SIG-M5 (cell line): ENCODE data around the gene CHTOP.

Source experiments
- DNase-seq: peaks from one replicate; lab custom pipeline; 2025; lab: John Stamatoyannopoulos, UW

CHTOP gene

DNA sequence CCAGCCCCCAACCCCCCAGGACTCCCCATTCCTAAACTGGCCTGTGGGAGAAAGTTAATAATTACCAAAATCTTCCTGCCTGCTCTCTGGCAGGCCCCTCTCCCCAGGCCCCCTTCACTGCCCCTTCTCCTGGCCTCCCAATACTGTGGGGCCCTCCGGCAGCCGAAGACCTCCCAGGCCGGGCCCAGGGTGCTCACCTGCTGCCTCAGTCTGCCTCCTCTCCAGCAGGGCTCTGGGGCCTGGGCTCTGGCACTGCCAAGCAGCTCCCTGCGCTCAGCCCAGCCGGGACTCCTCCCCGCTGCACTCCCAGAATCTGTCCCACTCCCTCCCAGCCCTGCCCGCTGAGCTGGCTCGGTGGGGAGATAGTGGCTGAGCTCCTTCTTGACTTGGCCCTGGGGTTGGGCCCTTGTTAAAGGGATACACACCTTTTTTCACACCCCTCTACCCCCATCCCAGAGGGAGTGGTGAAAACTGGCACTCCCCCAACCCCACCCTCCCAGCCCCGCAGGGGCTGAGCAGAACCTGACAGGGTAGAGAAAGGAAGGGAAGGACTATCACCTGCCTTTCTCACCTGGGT is 21.0 kb upstream of the CHTOP start, which contains the start of gene S100A16:
TSS of gene S100A16 (minus strand) at position 383 of the 577 bp plus-strand sequence. CDS start 4,986 bp downstream, outside the sequence.
- DNase-seq: no peak

DNA sequence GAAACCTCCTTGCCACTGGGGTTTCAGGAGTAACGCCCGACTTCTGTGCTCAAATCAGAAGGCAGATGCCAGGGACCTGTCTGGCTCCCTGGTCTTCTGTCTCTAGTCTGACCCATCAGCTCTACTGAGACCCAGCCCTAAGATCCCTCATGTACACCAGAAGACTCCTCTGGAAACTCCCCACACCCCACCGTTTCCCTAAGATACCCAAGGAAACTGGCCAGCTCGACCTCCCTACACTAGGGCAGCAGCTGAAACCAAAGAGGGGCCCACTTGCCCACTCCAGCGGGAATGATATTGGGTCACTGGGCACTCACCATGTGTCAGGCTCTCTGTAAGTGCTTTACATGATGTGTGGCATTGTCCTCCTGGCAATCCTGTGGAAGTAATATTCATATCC is 20.5 kb upstream of the CHTOP start:
- DNase-seq: no peak

DNA sequence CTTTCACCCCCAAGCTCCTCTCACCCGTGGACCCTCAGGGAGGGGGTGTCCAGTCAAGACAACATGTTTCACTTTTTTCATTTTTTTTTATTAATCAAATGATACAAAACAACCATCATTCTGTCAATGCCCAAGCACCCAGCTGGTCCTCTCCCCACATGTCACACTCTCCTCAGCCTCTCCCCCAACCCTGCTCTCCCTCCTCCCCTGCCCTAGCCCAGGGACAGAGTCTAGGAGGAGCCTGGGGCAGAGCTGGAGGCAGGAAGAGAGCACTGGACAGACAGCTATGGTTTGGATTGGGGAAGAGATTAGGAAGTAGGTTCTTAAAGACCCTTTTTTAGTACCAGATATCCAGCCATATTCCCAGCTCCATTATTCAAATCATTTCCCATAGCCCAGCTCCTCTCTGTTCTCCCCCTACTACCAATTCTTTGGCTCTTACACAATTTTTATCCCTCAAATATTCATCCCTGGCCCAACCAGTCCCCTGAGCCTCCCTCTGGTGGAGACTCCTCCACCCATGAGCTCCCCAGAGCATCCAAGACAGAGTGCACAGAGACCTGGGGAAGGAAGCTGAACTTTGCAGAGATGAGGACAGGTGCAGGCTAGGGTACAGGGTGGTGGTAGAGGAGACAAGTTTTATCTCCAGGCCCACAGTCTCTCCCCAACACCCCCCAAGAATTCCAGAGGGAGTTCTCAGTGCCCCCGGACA is 19.5 kb upstream of the CHTOP start:
- DNase-seq: no peak

DNA sequence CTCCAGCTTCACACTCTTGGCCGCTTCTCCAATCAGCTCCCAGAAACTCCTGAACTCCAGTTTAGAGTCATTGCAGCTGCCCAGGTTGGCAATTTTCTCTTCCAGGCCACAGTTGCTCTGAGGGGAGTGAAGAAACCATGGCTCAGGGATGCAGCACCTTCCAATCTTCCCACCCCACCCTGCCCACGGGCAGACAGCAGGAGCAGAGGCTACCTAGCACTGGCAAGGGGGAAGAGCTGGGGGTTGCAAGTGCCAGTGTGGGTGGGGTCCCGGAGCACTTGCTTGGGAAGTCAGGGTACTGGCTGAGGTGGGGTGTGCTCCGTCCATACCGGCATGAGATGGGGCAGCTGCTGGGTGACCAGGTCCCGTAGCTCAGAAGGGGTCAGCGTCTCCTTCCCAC is 19.0 kb upstream of the CHTOP start:
- no peak for DNase-seq

DNA sequence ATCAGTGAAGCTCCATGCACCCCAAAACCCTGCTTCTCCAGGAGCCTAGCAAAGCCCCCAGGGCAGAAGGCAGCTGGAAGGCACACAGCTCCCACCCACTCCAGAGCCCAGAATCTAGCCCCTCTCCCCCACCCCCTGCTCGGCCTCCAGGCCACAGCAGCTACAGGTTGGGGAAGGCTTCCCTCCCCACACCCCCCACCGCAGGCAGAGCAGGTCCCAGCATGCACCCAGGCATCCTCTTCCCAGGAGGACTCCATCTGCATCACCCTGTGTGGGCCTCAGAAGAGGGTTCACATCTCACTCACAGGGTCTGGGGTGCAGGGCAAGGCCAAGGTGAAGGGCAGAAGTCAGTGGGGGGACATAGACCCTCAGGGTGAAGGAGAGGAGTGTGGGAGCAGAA is 18.5 kb upstream of the CHTOP start:
- no peak for DNase-seq

DNA sequence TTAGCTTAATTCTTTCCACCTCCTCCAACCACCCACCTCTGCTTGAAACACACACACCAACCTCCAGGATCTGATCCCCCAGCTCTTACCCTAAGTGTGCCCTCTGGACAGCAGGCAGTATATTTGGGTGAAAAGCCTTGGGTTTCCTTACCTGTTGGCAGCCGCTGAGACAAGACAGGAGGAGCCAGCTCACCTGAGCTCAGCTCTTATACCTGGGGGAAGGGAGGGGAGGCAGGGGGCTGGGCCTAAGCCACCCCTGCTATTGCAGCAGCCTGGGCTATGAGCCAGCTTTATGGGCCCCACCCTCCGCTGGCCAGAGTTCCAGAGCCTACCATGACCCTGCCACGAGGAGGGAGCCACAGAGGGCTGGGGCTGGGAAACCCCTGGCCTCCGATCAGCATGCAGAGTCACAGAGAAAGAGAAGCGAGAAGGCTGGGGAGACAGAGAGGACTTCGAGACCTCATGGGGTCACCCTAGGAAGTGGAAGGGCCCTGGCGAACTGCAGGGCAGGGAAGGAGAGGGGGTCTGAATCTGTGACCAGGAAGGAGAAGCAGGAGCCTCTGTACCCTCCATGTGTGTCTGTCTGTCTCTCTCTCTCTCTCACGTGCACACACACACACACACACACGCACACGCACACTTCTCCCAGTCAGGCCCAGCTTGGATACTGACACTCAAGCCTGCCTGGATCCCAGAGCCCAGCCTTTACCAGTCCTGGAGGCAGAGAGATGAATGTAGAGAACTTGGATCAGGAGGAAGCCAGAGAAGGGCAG is 17.5 kb upstream of the CHTOP start, which contains the start of gene S100A14:
TSS of gene S100A14 (minus strand) at position 182 of the 773 bp plus-strand sequence. CDS start 467 bp downstream, outside the sequence.
- DNase-seq: no peak

DNA sequence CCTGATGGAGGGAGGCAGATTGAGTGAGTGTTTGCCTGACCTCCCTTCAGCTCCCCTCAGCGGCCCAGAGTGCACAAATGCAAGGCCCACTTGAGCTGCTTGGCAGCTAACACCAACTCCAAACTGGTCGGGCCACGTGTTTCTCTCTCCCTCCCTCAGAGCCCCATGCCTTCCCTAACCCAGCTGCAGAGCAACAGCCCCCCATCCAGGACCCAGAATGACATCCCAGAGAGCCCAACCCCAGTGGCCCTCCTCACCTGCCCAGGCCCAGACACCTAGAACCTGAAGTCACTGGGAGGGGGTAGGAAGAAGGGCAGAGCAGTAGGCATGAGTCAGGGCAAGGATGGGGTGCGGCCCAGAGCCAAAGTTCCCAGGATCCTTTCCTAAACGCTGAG is 17.0 kb upstream of the CHTOP start:
- no peak for DNase-seq

DNA sequence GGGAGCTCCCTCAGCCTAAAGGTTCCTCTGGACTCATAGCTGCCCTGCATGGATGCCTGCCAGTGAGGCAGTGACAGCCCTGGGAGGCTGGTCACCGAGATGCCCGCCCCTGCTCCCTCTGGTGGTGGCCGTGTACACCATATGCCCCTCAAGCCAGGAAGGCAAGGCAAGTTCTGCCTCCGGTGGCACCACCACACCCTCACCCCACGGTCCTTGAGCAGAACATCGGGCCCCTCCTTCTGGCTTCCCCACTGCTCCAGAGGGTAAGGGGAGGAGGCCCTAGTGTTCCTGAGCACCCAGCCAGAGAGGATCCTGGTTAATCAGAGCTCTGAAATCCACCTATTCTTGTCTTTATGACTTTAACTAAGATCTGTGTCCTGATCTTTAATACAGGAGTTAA is 16.2 kb upstream of the CHTOP start:
- DNase-seq: no peak

DNA sequence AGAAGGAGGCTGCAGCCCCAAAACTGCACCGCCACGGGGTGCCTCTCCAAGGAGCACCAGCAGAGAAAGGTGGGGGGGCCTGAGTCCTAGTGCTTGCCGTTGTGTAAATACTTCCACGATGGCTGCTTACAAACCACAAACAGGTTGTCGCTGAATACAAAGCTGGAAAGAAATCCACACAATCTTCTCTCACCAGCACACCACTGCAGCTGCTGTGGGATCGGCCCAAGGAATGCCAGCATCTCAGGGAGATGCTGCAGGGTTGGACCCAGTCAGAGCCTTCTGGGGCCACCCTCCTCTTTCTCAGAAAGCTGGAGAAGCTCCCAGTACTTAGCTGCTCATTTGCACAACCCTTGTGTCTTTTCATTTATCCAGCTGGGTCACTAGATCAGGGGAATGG is 14.7 kb upstream of the CHTOP start:
- DNase-seq: no peak

DNA sequence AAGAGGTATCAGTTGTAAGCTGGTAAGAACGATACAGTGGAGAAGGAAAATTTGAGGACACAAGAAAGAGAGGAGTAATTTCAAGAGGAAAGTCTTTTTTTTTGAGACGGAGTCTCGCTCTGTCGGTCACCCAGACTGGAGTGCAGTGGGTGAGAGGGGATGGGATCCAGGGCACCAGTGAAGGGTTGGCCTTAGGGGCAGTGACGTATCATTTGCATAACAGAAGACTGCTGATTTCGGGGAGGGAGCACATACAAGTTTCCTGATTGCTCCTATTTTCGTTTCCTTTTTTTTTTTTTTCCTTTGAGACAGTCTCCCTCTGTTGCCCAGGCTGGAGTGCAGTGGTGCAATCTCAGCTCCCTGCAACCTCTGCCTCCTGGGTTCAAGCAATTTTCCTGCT is 10.8 kb upstream of the CHTOP start:
- no peak for DNase-seq

DNA sequence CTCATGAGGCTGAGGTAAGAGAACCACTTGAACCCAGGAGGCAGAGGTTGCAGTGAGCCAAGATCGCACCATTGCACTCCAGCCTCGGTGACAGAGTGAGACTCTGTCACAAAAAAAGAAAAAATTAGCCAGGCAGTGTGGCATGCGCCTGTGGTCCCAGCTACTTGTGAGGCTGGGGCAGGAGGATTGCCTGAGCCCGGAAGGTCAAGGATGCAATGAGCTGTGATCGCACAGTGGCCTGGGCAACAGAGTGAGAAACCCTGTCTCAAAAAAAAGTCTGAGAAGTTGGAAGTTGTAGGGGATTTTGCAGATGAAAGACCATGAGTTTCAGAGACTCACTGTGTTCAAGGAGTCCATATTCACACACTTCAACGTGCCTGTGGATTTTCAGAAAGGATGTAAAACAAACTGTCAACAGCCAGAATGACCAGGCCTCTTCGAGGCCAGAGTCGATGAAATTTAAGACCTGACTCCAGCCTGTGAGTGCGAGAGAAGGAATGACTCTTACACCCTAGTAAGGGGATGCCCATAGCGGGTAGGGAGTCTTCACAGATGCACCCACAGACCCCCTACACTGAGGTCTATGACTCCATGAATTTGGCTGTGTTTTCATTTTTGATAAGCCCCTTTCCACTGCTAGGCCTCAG is 8.8 kb upstream of the CHTOP start:
- no peak for DNase-seq

DNA sequence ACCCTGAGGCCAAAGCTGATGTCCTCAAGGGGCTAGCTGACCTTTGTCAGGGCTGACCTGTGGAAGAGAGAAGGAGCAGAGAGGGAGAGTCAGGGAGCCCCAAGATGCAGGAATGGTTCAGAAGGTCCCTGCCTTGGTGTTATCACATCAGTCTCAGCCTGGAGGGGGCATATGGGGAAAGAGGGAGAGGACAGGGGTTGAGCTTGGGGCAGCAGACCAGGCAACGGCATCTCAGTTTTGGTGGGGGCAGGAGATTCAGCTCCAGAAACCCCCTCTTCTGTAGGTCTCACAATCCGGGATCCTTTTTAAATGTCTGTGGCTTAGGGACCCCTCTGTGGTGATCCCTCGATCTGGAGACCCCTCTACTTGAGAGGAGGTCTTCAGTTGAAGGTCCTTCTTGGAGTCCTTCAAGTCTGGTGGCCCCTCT is 7.4 kb upstream of the CHTOP start:
- DNase-seq: no peak

DNA sequence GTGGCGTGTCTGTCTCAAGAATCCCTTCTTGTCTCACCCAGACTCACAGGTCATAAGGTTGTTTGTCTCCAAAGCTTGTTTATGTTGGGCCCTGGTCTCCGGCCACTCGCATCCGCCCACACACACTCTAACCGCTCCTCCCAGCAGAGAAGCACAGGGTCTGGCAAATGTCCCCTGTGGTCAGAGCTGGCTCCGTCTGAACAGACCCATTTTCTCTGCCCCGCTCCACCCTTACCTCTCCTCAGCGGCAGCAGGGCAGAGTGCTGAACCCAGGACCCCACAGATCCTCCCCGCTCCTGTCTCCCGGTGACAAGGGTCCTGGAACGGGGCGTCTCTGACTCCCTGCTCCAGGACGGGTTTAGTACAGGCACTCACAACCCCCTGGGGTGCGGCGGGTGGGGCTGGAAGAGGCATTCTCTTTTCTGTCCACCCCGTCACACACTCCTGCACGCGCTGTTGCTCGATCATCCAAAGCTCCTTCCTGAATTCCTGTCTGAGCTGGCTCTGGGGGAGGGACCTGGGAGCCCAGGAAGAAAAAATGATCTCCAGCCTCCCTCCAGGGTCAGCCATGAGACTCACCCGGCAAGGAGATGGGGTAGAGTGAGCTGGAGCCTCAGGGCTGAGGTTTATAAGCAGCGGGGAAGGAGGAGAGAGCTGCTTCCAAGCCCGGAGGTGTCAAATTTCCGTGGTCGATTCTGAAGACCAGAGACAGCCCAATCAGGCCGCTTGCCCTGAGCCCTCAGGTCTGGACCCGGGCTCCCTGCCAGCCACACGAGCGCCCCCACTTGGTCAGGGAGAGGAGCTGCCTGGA is 6.8 kb upstream of the CHTOP start, which contains the start of gene S100A13:
TSS of gene S100A13 (minus strand) at position 602 of the 811 bp plus-strand sequence. CDS start 1,033 bp downstream, outside the sequence.
- no peak for DNase-seq

DNA sequence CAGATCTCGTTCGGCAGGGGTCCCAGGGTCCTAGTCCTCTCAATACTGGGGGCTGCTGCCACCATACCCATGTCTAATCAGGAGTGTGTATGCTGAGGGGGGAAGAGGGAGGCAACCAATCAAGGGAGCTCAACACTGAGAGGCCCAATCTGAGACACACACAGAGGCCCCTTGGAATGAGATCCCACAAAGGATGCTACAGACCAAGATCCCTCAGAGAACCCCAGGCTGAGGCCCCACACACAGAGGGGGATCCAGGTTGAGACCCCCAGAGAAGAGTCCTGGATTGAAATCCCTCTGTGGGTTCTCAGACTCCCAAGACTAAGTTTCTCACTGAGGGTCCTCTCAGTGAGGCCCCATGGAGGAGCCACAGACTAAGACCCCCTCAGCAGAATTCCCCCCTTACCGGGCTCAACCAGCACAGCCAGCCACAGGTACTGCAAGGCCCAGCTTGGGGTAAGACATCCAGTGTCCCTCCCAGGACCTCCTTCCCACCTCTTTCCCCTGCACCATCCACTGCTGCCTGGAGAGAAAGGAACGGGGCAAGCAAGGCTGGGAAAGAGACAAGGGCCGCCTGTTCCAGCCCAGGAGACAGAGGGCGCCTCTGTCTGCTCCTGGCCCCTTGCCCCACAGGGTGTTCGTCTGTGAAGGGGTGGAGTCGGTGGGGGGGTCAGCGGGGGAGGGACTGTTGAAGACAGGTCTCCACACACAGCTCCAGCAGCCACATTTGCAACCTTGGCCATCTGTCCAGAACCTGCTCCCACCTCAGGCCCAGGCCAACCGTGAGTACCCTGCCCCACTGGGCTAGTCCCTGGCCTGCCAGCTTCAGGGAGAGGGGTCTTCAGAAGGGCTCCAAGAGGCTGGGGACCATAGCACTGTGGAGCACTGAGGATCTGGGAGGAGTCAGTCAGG is 5.9 kb upstream of the CHTOP start, which contains the start of gene S100A1:
TSS of gene S100A1 (plus strand) at position 720 of the 912 bp plus-strand sequence. CDS start 2,088 bp downstream, outside the sequence.
- DNase-seq: no peak

DNA sequence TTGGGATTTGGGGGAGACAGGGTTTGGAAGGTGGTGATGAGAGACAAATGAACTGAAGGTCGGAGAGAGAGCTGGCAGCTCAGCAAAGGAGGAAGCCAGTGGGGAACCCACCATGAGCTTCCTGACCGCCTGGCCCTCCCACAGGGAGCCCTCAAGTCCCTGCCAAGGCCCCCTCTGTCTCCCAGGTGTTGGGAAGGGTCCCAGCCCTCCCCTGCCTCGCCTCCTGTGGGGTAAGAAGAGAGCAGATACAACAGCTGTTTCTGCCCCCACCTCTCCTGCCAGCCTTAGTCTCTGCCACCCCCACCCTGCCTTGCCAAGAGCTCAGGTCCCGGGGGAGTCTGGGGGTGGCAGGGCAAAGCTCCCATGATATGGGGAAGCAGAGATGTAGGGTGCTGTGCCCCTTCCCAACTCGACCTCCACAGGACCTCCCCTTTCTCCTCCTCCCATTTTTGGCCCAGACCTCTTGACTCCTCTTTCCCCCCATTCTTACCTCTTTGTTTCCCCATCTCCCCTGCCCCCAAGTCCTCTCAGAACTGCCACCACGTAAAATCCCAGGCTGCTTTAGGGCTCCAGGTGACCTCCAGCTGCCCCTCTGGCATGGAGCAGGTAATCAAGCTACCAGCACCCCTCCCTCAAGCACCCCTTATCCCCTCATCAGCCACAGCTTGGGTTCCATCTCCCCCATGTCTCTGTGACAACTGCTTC is 5.1 kb upstream of the CHTOP start:
- DNase-seq: no peak

DNA sequence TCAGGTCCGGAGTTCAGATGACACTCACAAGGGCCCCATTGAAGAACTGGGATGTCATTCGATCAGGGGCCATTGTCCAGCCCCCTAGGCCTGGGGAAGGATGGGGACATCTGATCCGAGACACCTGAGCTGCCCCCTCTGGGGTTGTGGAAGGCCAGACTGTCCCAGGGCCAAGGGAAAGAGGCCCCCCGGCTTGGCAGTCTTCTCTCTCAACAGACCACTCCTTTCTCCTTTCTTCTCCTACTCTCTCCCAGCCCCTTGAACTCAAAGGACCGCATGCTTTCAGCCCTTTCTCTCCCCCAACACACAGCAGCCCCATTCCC is 4.6 kb upstream of the CHTOP start:
- DNase-seq: no peak

DNA sequence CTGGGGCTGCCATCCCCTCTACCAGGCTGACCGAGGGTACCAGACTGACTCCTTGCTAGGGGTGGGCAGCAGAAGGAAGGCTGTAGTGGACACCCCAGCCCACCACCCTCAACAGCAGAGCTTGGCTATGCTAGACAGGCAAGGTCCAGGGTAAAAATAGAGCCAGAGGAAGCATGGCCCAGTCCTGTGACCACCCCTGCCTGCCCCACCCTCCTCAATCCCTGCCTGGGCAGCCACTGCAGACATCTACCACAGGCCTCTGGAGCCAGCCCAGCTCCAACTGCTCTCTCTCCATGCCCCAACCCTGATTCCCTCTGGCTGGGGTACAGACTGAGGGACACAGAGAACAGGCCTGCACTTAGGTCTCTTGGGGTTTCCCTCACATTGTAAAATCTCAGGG is 3.9 kb upstream of the CHTOP start:
- no peak for DNase-seq

DNA sequence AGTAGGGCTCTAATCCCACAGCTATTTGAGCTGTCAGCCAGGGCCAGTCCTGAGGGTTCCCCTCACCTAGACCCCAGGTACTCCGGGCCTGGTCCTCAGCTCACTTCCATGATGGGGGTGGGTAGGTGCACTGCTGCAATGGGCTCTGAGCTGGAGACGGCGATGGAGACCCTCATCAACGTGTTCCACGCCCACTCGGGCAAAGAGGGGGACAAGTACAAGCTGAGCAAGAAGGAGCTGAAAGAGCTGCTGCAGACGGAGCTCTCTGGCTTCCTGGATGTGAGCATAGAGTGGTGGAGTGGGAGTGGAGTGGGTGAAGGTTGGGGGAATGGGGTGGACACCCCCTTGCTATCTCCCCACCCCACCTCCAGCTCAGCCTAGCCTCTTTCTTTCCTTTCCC is 3.5 kb upstream of the CHTOP start:
- DNase-seq: no peak
